NCI-H2196 treated with DMSO at 0.1 percent for 48 hours (cell line): ENCODE data around the gene INPP1.

ENCODE experiments used
- DNase-seq: peaks from one replicate; lab custom pipeline; 2025; ENCODE audit not compliant: unreplicated experiment; lab: John Stamatoyannopoulos, UW

Gene INPP1

GRCh38 chr2:190360965-190361364, 17.6 kb downstream of the INPP1 start:
- no peak for DNase-seq

GRCh38 chr2:190361572-190361971, 18.2 kb downstream of the INPP1 start:
- no peak for DNase-seq

GRCh38 chr2:190362894-190363293, 19.5 kb downstream of the INPP1 start:
- DNase-seq: no peak

GRCh38 chr2:190365499-190366204, 22.3 kb downstream of the INPP1 start:
- no peak for DNase-seq

GRCh38 chr2:190366248-190366753, 22.9 kb downstream of the INPP1 start:
- no peak for DNase-seq

GRCh38 chr2:190367091-190367490, 23.7 kb downstream of the INPP1 start:
- no peak for DNase-seq

GRCh38 chr2:190369635-190370034, 26.2 kb downstream of the INPP1 start:
- no peak for DNase-seq

- DNase-seq: no peak
Measured at GRCh38 chr2:190376083-190376482, 32.7 kb downstream of the INPP1 start.

GRCh38 chr2:190376591-190377245, 33.3 kb downstream of the INPP1 start:
- peak; percentile 24 for DNase-seq

GRCh38 chr2:190378880-190379237, 35.5 kb downstream of the INPP1 start:
- no peak for DNase-seq

GRCh38 chr2:190379249-190379964, 36.0 kb downstream of the INPP1 start:
- peak; percentile 22 for DNase-seq

- DNase-seq: no peak
Measured at GRCh38 chr2:190380962-190381412, 37.6 kb downstream of the INPP1 start.

- DNase-seq: peak; percentile 43
Measured at GRCh38 chr2:190382851-190383250, 39.5 kb downstream of the INPP1 start.

- no peak for DNase-seq
Measured at GRCh38 chr2:190387422-190387821, 44.0 kb downstream of the INPP1 start.

GRCh38 chr2:190396271-190396670, 52.9 kb downstream of the INPP1 start:
- no peak for DNase-seq

- no peak for DNase-seq
Measured at GRCh38 chr2:190402986-190403603, 59.7 kb downstream of the INPP1 start.

- DNase-seq: peak; percentile 29
Measured at GRCh38 chr2:190404487-190404886, 61.1 kb downstream of the INPP1 start.

- no peak for DNase-seq
Measured at GRCh38 chr2:190405070-190405469, 61.7 kb downstream of the INPP1 start.

GRCh38 chr2:190405995-190406394, 62.6 kb downstream of the INPP1 start:
- no peak for DNase-seq

- DNase-seq: no peak
Measured at GRCh38 chr2:190406805-190407204, 63.4 kb downstream of the INPP1 start.

GRCh38 chr2:190407246-190407661, 63.9 kb downstream of the INPP1 start:
- no peak for DNase-seq
